Natural killer cell (primary cell): ENCODE measurements around the gene RFPL3. TPM values are rescaled to one million over a fixed set of nuclear protein-coding genes. Genes with fewer than 3 reads are reported as not detected.
"Not testable (repeated sequence)": the region's sequence is repeated elsewhere in the genome, so short reads cannot be mapped to it uniquely, and the experiment has no call there.

Source experiments
- ATAC-seq, 3 donors: fragments of 150-1000 bp in 2 of 3; fragments of 200-7000 bp in 1 of 3; cut with Tn5 transposase; 1 replicate in 1 of 3; 2 replicates in 2 of 3; pipeline ENCODE4 v1.10.0; 2021; ENCODE audit warnings: mild to moderate bottlenecking in 2 of 3, moderate library complexity in 2 of 3
- DNase-seq, 2 donors: peaks; one replicate each; pipeline versions ENCODE4 v3.0.0 to v3.0.0-alpha.2; 2013 to 2021; ENCODE audit warnings: mixed read lengths in 1 of 2
- H3K27ac ChIP-seq: one replicate; pipeline ENCODE4 v1.5.1; 2013; ENCODE audit warnings: mild to moderate bottlenecking, low read length
- H3K27me3 ChIP-seq: one replicate; pipeline ENCODE4 v1.6.1; 2013; ENCODE audit warnings: low read length; ENCODE audit not compliant: control insufficient read depth, insufficient read depth
- H3K36me3 ChIP-seq: one replicate; pipeline ENCODE4 v1.6.1; 2013; ENCODE audit warnings: low read length; ENCODE audit not compliant: control insufficient read depth, insufficient read depth
- H3K4me1 ChIP-seq: one replicate; pipeline ENCODE4 v1.6.1; 2013; ENCODE audit warnings: low read length; ENCODE audit not compliant: control insufficient read depth, insufficient read depth
- H3K4me3 ChIP-seq: one replicate; pipeline ENCODE4 v1.5.1; 2013; ENCODE audit warnings: low read length
- H3K9me3 ChIP-seq: one replicate; pipeline ENCODE4 v1.6.1; 2013; ENCODE audit warnings: low read length; ENCODE audit not compliant: control insufficient read depth, insufficient read depth
- H3K27ac Mint-ChIP-seq, 2 donors: one replicate each; pipeline ENCODE4 v1.8.0; 2022; ENCODE audit warnings: mild to moderate bottlenecking in 2 of 2, mixed read lengths in 2 of 2, moderate library complexity in 1 of 2
- H3K27me3 Mint-ChIP-seq, 2 donors: one replicate each; pipeline ENCODE4 v1.8.0; 2022; ENCODE audit warnings: low read depth in 2 of 2, mixed read lengths in 2 of 2
- H3K36me3 Mint-ChIP-seq: one replicate; pipeline ENCODE4 v1.8.0; 2022; ENCODE audit warnings: mixed read lengths
- H3K4me1 Mint-ChIP-seq, 2 donors: one replicate each; pipeline ENCODE4 v1.8.0; 2022; ENCODE audit warnings: mixed read lengths in 2 of 2
- H3K4me3 Mint-ChIP-seq: one replicate; pipeline ENCODE4 v1.8.0; 2022; ENCODE audit warnings: mild to moderate bottlenecking, moderate library complexity, mixed read lengths
- H3K9me3 Mint-ChIP-seq, 2 donors: one replicate each; pipeline ENCODE4 v1.8.0; 2022; ENCODE audit warnings: mixed read lengths in 2 of 2
- CTCF ChIP-seq: fragments of 200-600 bp; IDR thresholded peaks from one replicate; pipeline ENCODE4 v1.8.0; 2022; ENCODE audit warnings: antibody characterized with exemption
- WGBS: methylation state at CpG from one replicate; pipeline ENCODE4 v1.1.7; 2013; ENCODE audit warnings: missing lambda C conversion rate; ENCODE audit not compliant: insufficient coverage; 5-methylcytosine and 5-hydroxymethylcytosine counted together
- intact Hi-C: fragments of 100-400 bp; cut with micrococcal nuclease; formaldehyde crosslinking; loops from one replicate; pipeline ENCODE4 v1.14.2; 2022
- total RNA-seq, 4 donors: library from RNA; stranded (reverse); fragments of 120-200 nt in 1 of 4; gene quantifications; one replicate each; pipeline versions ENCODE4 v1.2.3 to v1.2.4, GENCODE V29; 2013 to 2022

The RFPL3 gene
- total RNA-seq, 3 donors from 2014 or later (not counting 1 experiment from before 2014, with no cell fraction given) = not detected

- H3K4me1 ChIP-seq = no peaks in the 10 kb centered on the region
- no peak overlapping the region for H3K27ac ChIP-seq
- no peaks in the 10 kb centered on the region for H3K36me3 Mint-ChIP-seq
- no peak overlapping the region for H3K27ac Mint-ChIP-seq
- H3K9me3 ChIP-seq = no peaks in the 10 kb centered on the region
- no peaks in the 10 kb centered on the region for H3K36me3 ChIP-seq
- H3K4me3 Mint-ChIP-seq = no peak overlapping the region
- peaks cover 1 to 40% of the 10 kb centered on the region in 2 donors for H3K27me3 Mint-ChIP-seq
- H3K4me3 ChIP-seq = no peak overlapping the region
- ATAC-seq = no peak
- DNase-seq = no peak
- 71% methylated on average over 5 of the region's 6 CpGs for WGBS
- intact Hi-C loops = no loop called here
- H3K27me3 ChIP-seq = peaks cover 2% of the 10 kb centered on the region
- peaks cover 0 to 8% of the 10 kb centered on the region in 2 donors for H3K4me1 Mint-ChIP-seq
- TF ChIP-seq CTCF = no peak
- peaks cover 0 to 2% of the 10 kb centered on the region in 2 donors for H3K9me3 Mint-ChIP-seq
Measured at GRCh38 chr22:32348031-32348611, 9.5 kb upstream of the RFPL3 start.

GRCh38 chr22:32351875-32352274, 5.8 kb upstream of the RFPL3 start:
- intact Hi-C loops, ATAC-seq, H3K36me3 ChIP-seq, H3K27me3 ChIP-seq, H3K4me1 Mint-ChIP-seq, H3K9me3 Mint-ChIP-seq, H3K27me3 Mint-ChIP-seq, H3K9me3 ChIP-seq, H3K4me3 ChIP-seq, DNase-seq, H3K27ac ChIP-seq, H3K27ac Mint-ChIP-seq, H3K36me3 Mint-ChIP-seq, H3K4me1 ChIP-seq, H3K4me3 Mint-ChIP-seq: not testable (repeated sequence)
- WGBS = 100% methylated on average over 1 of the region's 1 CpG

GRCh38 chr22:32352681-32353080, 5.0 kb upstream of the RFPL3 start:
- no peak for TF ChIP-seq CTCF
- intact Hi-C loops = no loop called here
- no peaks in the 10 kb centered on the region for H3K9me3 ChIP-seq
- Mint-ChIP-seq H3K27ac (no peak overlapping the region), H3K27me3 (peaks cover 2 to 8% of the 10 kb centered on the region in 2 donors), H3K4me3 (no peak overlapping the region), H3K9me3 (peaks cover 2 to 3% of the 10 kb centered on the region in 2 donors), H3K36me3 (no peaks in the 10 kb centered on the region), H3K4me1 (peaks cover 0 to 6% of the 10 kb centered on the region in 2 donors)
- no peaks in the 10 kb centered on the region for H3K36me3 ChIP-seq
- no peaks in the 10 kb centered on the region for H3K27me3 ChIP-seq
- no peaks in the 10 kb centered on the region for H3K4me1 ChIP-seq
- ATAC-seq (no peak), DNase-seq (no peak)
- no peak overlapping the region for H3K4me3 ChIP-seq
- 95% methylated on average over 14 of the region's 14 CpGs for WGBS
- H3K27ac ChIP-seq = no peak overlapping the region

- Mint-ChIP-seq H3K36me3 (no peaks in the 10 kb centered on the region), H3K4me3 (no peak overlapping the region), H3K4me1 (peaks cover 0 to 6% of the 10 kb centered on the region in 2 donors), H3K9me3 (peaks cover 2 to 3% of the 10 kb centered on the region in 2 donors), H3K27me3 (peaks cover 2 to 8% of the 10 kb centered on the region in 2 donors), H3K27ac (no peak overlapping the region)
- no peaks in the 10 kb centered on the region for H3K9me3 ChIP-seq
- no peaks in the 10 kb centered on the region for H3K27me3 ChIP-seq
- no peaks in the 10 kb centered on the region for H3K36me3 ChIP-seq
- 95% methylated on average over 28 of the region's 28 CpGs for WGBS
- TF ChIP-seq CTCF = no peak
- ATAC-seq (no peak), DNase-seq (no peak)
- no peak overlapping the region for H3K4me3 ChIP-seq
- no peak overlapping the region for H3K27ac ChIP-seq
- intact Hi-C loops = no loop called here
- H3K4me1 ChIP-seq = no peaks in the 10 kb centered on the region
Measured at GRCh38 chr22:32353292-32353691, 4.4 kb upstream of the RFPL3 start.
